A673 (cell line): Measurements from ENCODE around the gene AMBRA1.

Experiments
- CTCF ChIP-seq: fragments of 300-800, 200-600 bp; sonication (generic); conservative IDR thresholded peaks from 2 replicates; pipeline ENCODE4 v1.5.1; 2017; ENCODE audit warnings: low read depth, mild to moderate bottlenecking, antibody characterized with exemption, low read length, moderate library complexity, mixed read lengths
- EZH2 ChIP-seq: fragments of 200-600 bp; sonication (generic); IDR thresholded peaks from 2 replicates; pipeline ENCODE4 v1.6.1; 2017; ENCODE audit warnings: borderline replicate concordance, low read depth, mild to moderate bottlenecking, mixed read lengths, antibody characterized with exemption, low read length; ENCODE audit not compliant: poor library complexity, severe bottlenecking

- TF ChIP-seq CTCF (no peak), EZH2 (no peak)
Observed at GRCh38 chr11:46378811-46379481, 214.9 kb downstream of the AMBRA1 start.
